ENCODE data around the gene ZNF43.
"Not testable (repeated sequence)": the region's sequence is repeated elsewhere in the genome, so short reads cannot be mapped to it uniquely, and the experiment has no call there.

The ZNF43 gene

GRCh38 chr19:21835810-21836444 lies at the start of gene ZNF43:
Gene ZNF43 (minus strand): TSS chr19:21836182. CDS start chr19:21836038, 144 bp downstream.
- peak; percentile 98 for DNase-seq (ENCODE audit: low read depth, low spot score)

GRCh38 chr19:21885516-21885915 lies 49.5 kb upstream of the ZNF43 start:
- not testable (repeated sequence) for DNase-seq (ENCODE audit: low read depth, low spot score)

GRCh38 chr19:21884786-21885185 lies 48.8 kb upstream of the ZNF43 start:
- not testable (repeated sequence) for DNase-seq (ENCODE audit: low read depth, low spot score)

- no peak for DNase-seq (ENCODE audit: low read depth, low spot score)
These were observed 47.5 kb upstream of the ZNF43 start for GRCh38 chr19:21883516-21883915.

- peak; percentile 11 for DNase-seq (ENCODE audit: low read depth, low spot score)
These were observed 44.8 kb upstream of the ZNF43 start for GRCh38 chr19:21880761-21881160.

- DNase-seq (ENCODE audit: low read depth, low spot score): no peak
These were observed 42.7 kb upstream of the ZNF43 start for GRCh38 chr19:21878646-21879045.

- no peak for DNase-seq (ENCODE audit: low read depth, low spot score)
These were observed 42.0 kb upstream of the ZNF43 start for GRCh38 chr19:21877976-21878375.

GRCh38 chr19:21876608-21877007 lies 40.6 kb upstream of the ZNF43 start:
- DNase-seq (ENCODE audit: low read depth, low spot score): not testable (repeated sequence)

GRCh38 chr19:21856773-21857514 lies 21.0 kb upstream of the ZNF43 start:
- no peak for DNase-seq (ENCODE audit: low read depth, low spot score)

- DNase-seq (ENCODE audit: low read depth, low spot score): peak; percentile 98
These were observed 15.8 kb upstream of the ZNF43 start for GRCh38 chr19:21851596-21852345.

- no peak for DNase-seq (ENCODE audit: low read depth, low spot score)
These were observed 14.8 kb upstream of the ZNF43 start for GRCh38 chr19:21850656-21851255.

GRCh38 chr19:21848706-21849105 lies 12.7 kb upstream of the ZNF43 start:
- no peak for DNase-seq (ENCODE audit: low read depth, low spot score)

- no peak for DNase-seq (ENCODE audit: low read depth, low spot score)
These were observed 7.1 kb upstream of the ZNF43 start for GRCh38 chr19:21843081-21843480.

- DNase-seq (ENCODE audit: low read depth, low spot score): no peak
These were observed 5.6 kb upstream of the ZNF43 start for GRCh38 chr19:21841488-21842097.

GRCh38 chr19:21841081-21841480 lies 5.1 kb upstream of the ZNF43 start:
- DNase-seq (ENCODE audit: low read depth, low spot score): no peak

- no peak for DNase-seq (ENCODE audit: low read depth, low spot score)
These were observed 4.0 kb upstream of the ZNF43 start for GRCh38 chr19:21839976-21840375.

- no peak for DNase-seq (ENCODE audit: low read depth, low spot score)
These were observed 2.7 kb upstream of the ZNF43 start for GRCh38 chr19:21838646-21839045.

- no peak for DNase-seq (ENCODE audit: low read depth, low spot score)
These were observed 563 bp downstream of the ZNF43 start for GRCh38 chr19:21835429-21835809.

GRCh38 chr19:21833733-21834132 lies 2.2 kb downstream of the ZNF43 start:
- no peak for DNase-seq (ENCODE audit: low read depth, low spot score)

- DNase-seq (ENCODE audit: low read depth, low spot score): no peak
These were observed 11.3 kb downstream of the ZNF43 start for GRCh38 chr19:21824679-21825078.

GRCh38 chr19:21823224-21823623 lies 12.8 kb downstream of the ZNF43 start:
- no peak for DNase-seq (ENCODE audit: low read depth, low spot score)

- no peak for DNase-seq (ENCODE audit: low read depth, low spot score)
These were observed 23.5 kb downstream of the ZNF43 start for GRCh38 chr19:21812448-21812847.
